Endothelial cell of umbilical vein (primary cell): ENCODE measurements around the gene SPON2.

Source experiments
- EZH2 ChIP-seq: IDR thresholded peaks from 2 replicates; pipeline ENCODE4 v1.6.1; 2012; ENCODE audit warnings: borderline replicate concordance, low read depth, mild to moderate bottlenecking, moderate library complexity, low read length, inconsistent platforms; ENCODE audit not compliant: severe bottlenecking
- GATA2 ChIP-seq: IDR thresholded peaks from 2 replicates; pipeline ENCODE4 v1.7.0; 2011; ENCODE audit warnings: low read depth, mild to moderate bottlenecking, moderate library complexity, mixed read lengths, low read length; ENCODE audit not compliant: insufficient read length, insufficient read depth
- JUN ChIP-seq: IDR thresholded peaks from 2 replicates; pipeline ENCODE4 v1.6.1; 2011; ENCODE audit warnings: borderline replicate concordance, low read depth; ENCODE audit not compliant: insufficient read length, insufficient read depth
- MYC ChIP-seq: IDR thresholded peaks from one replicate; pipeline ENCODE4 v1.6.1; 2011; ENCODE audit warnings: mild to moderate bottlenecking, low read depth, low read length
- POLR2A ChIP-seq: IDR thresholded peaks from 2 replicates; pipeline ENCODE4 v1.6.1; 2012; ENCODE audit warnings: low read depth, mild to moderate bottlenecking, control low read depth, low read length
- POLR2AphosphoS5 ChIP-seq: IDR thresholded peaks from 2 replicates; pipeline ENCODE4 v1.6.1; 2012; ENCODE audit warnings: low read depth, mild to moderate bottlenecking, control low read depth, low read length, moderate library complexity; ENCODE audit not compliant: insufficient read depth
- TF ChIP-seq, protein P1 (sequence below), 2 donors: IDR thresholded peaks; 1 replicate in 1 of 2; 2 replicates in 1 of 2; pipeline ENCODE4 v1.5.1; 2011; ENCODE audit warnings: low read length in 2 of 2, mild to moderate bottlenecking in 2 of 2, moderate library complexity in 2 of 2, control low read depth in 1 of 2, inconsistent platforms in 1 of 2, low read depth in 1 of 2; ENCODE audit not compliant: insufficient read depth in 1 of 2; ENCODE audit errors: extremely low read depth in 1 of 2
- TF ChIP-seq, protein P2 (sequence below): IDR thresholded peaks from 2 replicates; pipeline ENCODE4 v1.6.1; 2011; ENCODE audit not compliant: insufficient read depth, insufficient read length

DNA sequence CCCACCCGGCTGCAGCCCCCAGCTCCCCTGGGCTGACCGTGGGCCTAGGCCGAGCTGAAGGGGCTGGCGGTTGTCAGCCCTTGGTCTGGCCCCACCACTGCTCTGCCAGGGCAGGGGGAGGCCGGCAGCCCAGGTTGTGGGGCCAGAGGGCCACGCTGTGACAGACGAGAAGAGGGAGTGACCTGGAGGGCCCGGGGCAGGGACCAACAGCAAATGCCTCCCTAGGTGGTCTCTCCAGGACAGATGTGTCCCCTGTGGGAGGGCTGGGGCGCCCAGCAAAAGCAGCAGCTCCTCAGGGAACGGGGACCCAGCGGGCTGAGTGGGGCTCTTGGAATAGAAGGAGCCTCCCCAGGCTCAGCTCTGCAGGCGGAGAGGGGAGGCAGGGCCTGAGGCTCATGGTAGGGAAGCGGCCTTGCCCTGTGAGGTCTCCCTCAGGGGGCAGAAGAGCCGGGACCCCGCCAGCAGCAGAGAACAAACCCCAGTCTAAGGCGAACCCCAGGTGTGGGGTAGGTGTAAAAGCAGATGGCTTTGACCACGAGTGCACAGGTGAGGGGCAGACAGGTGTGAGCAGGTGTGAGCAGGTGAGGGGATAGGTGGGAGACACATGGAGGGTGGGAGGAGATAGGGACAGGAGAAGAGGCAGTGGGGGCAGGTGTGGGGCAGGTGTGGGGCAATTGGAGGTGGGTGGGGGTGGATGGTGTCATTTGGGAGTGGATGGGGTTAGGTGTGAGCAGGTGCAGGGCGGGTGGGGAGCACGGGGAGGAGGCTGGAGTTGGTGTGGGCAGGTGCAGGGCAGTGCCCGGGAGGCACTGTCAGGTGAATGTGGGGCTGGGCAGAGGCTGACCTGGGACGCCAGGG is 34.1 kb upstream of the SPON2 start:
- TF ChIP-seq, protein P1, sequence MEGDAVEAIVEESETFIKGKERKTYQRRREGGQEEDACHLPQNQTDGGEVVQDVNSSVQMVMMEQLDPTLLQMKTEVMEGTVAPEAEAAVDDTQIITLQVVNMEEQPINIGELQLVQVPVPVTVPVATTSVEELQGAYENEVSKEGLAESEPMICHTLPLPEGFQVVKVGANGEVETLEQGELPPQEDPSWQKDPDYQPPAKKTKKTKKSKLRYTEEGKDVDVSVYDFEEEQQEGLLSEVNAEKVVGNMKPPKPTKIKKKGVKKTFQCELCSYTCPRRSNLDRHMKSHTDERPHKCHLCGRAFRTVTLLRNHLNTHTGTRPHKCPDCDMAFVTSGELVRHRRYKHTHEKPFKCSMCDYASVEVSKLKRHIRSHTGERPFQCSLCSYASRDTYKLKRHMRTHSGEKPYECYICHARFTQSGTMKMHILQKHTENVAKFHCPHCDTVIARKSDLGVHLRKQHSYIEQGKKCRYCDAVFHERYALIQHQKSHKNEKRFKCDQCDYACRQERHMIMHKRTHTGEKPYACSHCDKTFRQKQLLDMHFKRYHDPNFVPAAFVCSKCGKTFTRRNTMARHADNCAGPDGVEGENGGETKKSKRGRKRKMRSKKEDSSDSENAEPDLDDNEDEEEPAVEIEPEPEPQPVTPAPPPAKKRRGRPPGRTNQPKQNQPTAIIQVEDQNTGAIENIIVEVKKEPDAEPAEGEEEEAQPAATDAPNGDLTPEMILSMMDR (IDR thresholded peaks at IDR 0.05; ENCODE audit: extremely low read depth in 1 of 2, insufficient read depth in 1 of 2, low read depth in 1 of 2, low read length in 2 of 2), result no peak
- TF ChIP-seq POLR2AphosphoS5 (no peak), EZH2 (no peak), MYC (no peak), POLR2A (no peak), GATA2 (no peak), JUN (no peak)
- TF ChIP-seq, protein P2, sequence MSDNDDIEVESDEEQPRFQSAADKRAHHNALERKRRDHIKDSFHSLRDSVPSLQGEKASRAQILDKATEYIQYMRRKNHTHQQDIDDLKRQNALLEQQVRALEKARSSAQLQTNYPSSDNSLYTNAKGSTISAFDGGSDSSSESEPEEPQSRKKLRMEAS, result no peak
